Epithelial cell of esophagus (primary cell): ENCODE measurements around the gene GALK2.

ENCODE experiments used
- DNase-seq: peaks from one replicate; pipeline ENCODE4 v3.0.0; 2010; ENCODE audit warnings: low read depth
- H3K4me3 ChIP-seq: 2 replicates; pipeline ENCODE4 v1.5.1; 2011; ENCODE audit warnings: mild to moderate bottlenecking, low read length, control low read depth
- CTCF ChIP-seq: IDR thresholded peaks from 2 replicates; pipeline ENCODE4 v1.5.1; 2011; ENCODE audit warnings: low read depth, mild to moderate bottlenecking, low read length, control low read depth, inconsistent platforms; ENCODE audit not compliant: insufficient read depth; ENCODE audit errors: missing control alignments

GALK2 gene

GRCh38 chr15:49148727-49149126 lies 21.3 kb upstream of the GALK2 start:
- DNase-seq: no peak
- H3K4me3 ChIP-seq: no peak overlapping the region
- TF ChIP-seq CTCF: no peak

- TF ChIP-seq CTCF: no peak
- no peak for DNase-seq
- no peak overlapping the region for H3K4me3 ChIP-seq
These were observed 18.2 kb upstream of the GALK2 start for GRCh38 chr15:49151831-49152230.

GRCh38 chr15:49152552-49153312 lies 17.3 kb upstream of the GALK2 start:
- no peak for TF ChIP-seq CTCF
- H3K4me3 ChIP-seq: no peak overlapping the region
- DNase-seq: peak; percentile 4

- DNase-seq: peak; percentile 29
- peak overlapping the region; percentile 93 for H3K4me3 ChIP-seq
- TF ChIP-seq CTCF: no peak
These were observed 15.7 kb upstream of the GALK2 start for GRCh38 chr15:49154359-49154758.

GRCh38 chr15:49154799-49155109 lies 15.3 kb upstream of the GALK2 start:
- peak overlapping the region; percentile 93 for H3K4me3 ChIP-seq
- no peak for DNase-seq
- no peak for TF ChIP-seq CTCF

GRCh38 chr15:49155110-49155833 lies 14.8 kb upstream of the GALK2 start, which contains the start of gene COPS2:
COPS2 (minus strand) TSS chr15:49155599; CDS start chr15:49155578, 21 bp downstream.
- peak; percentile 99 for DNase-seq
- peak within 1 kb of the TSS; percentile 93 for H3K4me3 ChIP-seq
- no peak for TF ChIP-seq CTCF
